Uterus (tissue), 2 donors: ENCODE measurements around the gene SGMS1.

Experiments
- POLR2A ChIP-seq, 2 donors: fragments of 450-650 bp; IDR thresholded peaks; one replicate each; pipeline ENCODE4 v1.6.1; 2016; ENCODE audit warnings: antibody characterized with exemption in 2 of 2, mild to moderate bottlenecking in 1 of 2, moderate library complexity in 1 of 2
- TF ChIP-seq, protein P1 (sequence below), 4 experiments: fragments of 200-600 bp in 2 of 4; fragments of 450-650 bp in 2 of 4; sonication (generic) in 2 of 4; IDR thresholded peaks; one replicate each; pipeline ENCODE4 v1.5.1; 2016 to 2019; ENCODE audit warnings: antibody characterized with exemption in 4 of 4, mild to moderate bottlenecking in 2 of 4, moderate library complexity in 1 of 4

GRCh38 chr10:50431133-50431532, 192.6 kb downstream of the SGMS1 start:
- TF ChIP-seq, protein P1, sequence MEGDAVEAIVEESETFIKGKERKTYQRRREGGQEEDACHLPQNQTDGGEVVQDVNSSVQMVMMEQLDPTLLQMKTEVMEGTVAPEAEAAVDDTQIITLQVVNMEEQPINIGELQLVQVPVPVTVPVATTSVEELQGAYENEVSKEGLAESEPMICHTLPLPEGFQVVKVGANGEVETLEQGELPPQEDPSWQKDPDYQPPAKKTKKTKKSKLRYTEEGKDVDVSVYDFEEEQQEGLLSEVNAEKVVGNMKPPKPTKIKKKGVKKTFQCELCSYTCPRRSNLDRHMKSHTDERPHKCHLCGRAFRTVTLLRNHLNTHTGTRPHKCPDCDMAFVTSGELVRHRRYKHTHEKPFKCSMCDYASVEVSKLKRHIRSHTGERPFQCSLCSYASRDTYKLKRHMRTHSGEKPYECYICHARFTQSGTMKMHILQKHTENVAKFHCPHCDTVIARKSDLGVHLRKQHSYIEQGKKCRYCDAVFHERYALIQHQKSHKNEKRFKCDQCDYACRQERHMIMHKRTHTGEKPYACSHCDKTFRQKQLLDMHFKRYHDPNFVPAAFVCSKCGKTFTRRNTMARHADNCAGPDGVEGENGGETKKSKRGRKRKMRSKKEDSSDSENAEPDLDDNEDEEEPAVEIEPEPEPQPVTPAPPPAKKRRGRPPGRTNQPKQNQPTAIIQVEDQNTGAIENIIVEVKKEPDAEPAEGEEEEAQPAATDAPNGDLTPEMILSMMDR (IDR thresholded peaks at IDR 0.05): no peak
- TF ChIP-seq POLR2A (IDR thresholded peaks at IDR 0.05): no peak
